ENCODE data around the gene COL26A1.
A peak's percentile ranks its signal among the peaks of the same experiment; 100 is the strongest.
"Not testable (repeated sequence)": the region's sequence is repeated elsewhere in the genome, so short reads cannot be mapped to it uniquely, and the experiment has no call there.

COL26A1 gene

DNA sequence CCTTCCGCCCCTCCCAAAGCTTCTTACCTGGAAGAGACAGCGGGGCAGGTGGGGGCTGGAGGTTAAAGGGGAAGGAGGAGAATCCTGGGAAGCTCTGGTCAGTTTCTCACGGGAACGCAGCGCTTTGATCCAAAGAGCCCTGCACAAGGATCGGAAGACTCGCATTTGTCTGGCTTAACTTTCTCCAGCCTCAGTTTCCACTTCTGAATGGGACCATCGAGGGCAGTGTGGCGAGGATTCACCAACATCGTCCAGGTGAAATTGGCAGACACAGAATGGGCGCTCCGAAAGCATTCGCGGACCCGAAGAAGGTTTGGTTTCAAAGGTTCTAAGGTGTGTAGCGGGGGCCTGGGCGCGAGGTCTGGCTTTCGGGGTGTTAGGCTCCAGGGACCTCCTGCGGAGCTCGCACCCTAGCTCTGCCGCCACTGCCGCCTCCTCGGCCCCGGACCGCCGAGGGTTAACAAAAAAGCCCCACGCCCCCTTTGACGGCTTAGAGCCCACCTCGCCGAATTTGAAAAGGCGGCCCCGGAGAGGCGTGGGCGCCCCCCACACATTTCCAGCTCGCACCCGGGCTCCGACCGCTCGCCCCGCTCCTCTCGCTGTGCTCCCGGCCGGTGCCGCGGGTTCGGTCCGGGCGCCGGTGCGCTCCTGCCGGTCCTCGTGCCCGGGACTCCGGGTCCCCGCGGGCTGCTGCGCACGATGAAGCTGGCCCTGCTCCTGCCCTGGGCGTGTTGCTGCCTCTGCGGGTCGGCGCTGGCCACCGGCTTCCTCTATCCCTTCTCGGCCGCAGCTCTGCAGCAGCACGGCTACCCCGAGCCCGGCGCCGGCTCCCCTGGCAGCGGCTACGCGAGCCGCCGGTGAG is at the start of gene COL26A1:
COL26A1 (plus strand) TSS at position 542 of the 862 bp plus-strand sequence; CDS start at position 700, 158 bp downstream.
- H3K4me1 Mint-ChIP-seq (ENCODE audit: low read depth), result peaks cover 2% of the 10 kb centered on the region
- H3K36me3 Mint-ChIP-seq (ENCODE audit: low read depth), result no peaks in the 10 kb centered on the region
- H3K27ac Mint-ChIP-seq, result no peak within 1 kb of the TSS
- H3K4me3 Mint-ChIP-seq, result no peak within 1 kb of the TSS
- peaks cover 34% of the 10 kb centered on the region for H3K27me3 Mint-ChIP-seq (ENCODE audit: low read depth)
- no peaks in the 10 kb centered on the region for H3K9me3 Mint-ChIP-seq

DNA sequence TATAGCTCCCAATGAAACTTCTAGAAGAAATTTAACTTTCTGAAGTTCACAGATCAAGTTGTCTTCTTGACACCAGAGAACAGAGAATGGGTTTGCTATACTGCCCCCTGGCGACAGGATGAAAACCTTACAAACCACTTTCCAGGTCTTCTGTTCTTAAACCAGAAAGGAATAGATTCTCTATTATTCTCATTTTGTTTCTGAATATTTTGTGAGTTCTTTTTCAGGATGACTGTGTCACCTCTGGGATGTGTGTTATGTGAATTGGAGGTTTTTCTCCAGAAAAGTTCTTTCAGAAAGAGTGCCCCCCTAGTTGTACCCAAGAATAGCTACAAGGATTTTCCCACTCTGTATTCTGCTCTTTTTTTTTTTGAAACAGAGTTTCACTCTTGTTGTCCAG is 47.3 kb upstream of the COL26A1 start:
- H3K27ac Mint-ChIP-seq, result no peak overlapping the region

DNA sequence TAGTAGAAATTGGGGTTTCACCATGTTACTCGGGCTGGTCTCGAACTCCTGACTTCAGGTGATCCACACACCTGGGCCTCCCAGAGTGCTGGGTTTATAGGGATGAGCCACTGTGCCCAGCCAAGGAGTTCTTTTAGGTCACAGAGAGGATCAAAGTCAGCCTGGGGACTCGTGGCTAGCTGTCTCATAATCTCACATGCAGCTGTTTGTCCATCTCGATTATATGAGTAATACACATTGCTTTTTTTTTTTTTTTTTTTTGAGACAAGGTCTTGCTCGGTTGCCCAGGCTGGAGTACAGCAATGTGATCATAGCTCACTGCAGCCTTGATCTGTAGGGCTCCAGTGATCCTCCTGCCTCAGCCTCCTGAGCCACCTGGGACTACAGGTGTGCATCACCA is 43.3 kb upstream of the COL26A1 start:
- H3K36me3 Mint-ChIP-seq (ENCODE audit: low read depth), result peaks cover 5% of the 10 kb centered on the region
- no peaks in the 10 kb centered on the region for H3K9me3 Mint-ChIP-seq
- peaks cover 13% of the 10 kb centered on the region for H3K4me1 Mint-ChIP-seq (ENCODE audit: low read depth)
- no peak overlapping the region for H3K4me3 Mint-ChIP-seq
- no peak overlapping the region for H3K27ac Mint-ChIP-seq
- no peaks in the 10 kb centered on the region for H3K27me3 Mint-ChIP-seq (ENCODE audit: low read depth)

More for the DNA sequence above, 47.3 kb upstream of the COL26A1 start:
- Mint-ChIP-seq H3K4me3 (no peak overlapping the region), H3K27me3 (ENCODE audit: low read depth) (no peaks in the 10 kb centered on the region), H3K4me1 (ENCODE audit: low read depth) (peaks cover 2% of the 10 kb centered on the region), H3K9me3 (peaks cover 7% of the 10 kb centered on the region), H3K36me3 (ENCODE audit: low read depth) (peaks cover 12% of the 10 kb centered on the region)

GRCh38 chr7:101321491-101322401 is 40.9 kb upstream of the COL26A1 start, which contains the start of gene IFT22:
Gene IFT22, minus strand, starts transcription at chr7:101321812. Its CDS starts 103 bp downstream, at chr7:101321709.
- Mint-ChIP-seq H3K27ac (peak within 1 kb of the TSS; percentile 82), H3K9me3 (no peaks in the 10 kb centered on the region), H3K36me3 (ENCODE audit: low read depth) (no peaks in the 10 kb centered on the region), H3K4me3 (peak within 1 kb of the TSS; percentile 90), H3K4me1 (ENCODE audit: low read depth) (peaks cover 10% of the 10 kb centered on the region), H3K27me3 (ENCODE audit: low read depth) (peaks cover 4% of the 10 kb centered on the region)

- H3K27me3 Mint-ChIP-seq (ENCODE audit: low read depth), result peaks cover 4% of the 10 kb centered on the region
- no peak overlapping the region for H3K27ac Mint-ChIP-seq
- H3K36me3 Mint-ChIP-seq (ENCODE audit: low read depth), result no peaks in the 10 kb centered on the region
- no peaks in the 10 kb centered on the region for H3K9me3 Mint-ChIP-seq
- no peak overlapping the region for H3K4me3 Mint-ChIP-seq
- no peaks in the 10 kb centered on the region for H3K4me1 Mint-ChIP-seq (ENCODE audit: low read depth)
Observed at GRCh38 chr7:101328159-101328558, 34.5 kb upstream of the COL26A1 start.

GRCh38 chr7:101330011-101330484 is 32.6 kb upstream of the COL26A1 start:
- H3K36me3 Mint-ChIP-seq (ENCODE audit: low read depth), result no peaks in the 10 kb centered on the region
- H3K27me3 Mint-ChIP-seq (ENCODE audit: low read depth), result no peaks in the 10 kb centered on the region
- no peaks in the 10 kb centered on the region for H3K4me1 Mint-ChIP-seq (ENCODE audit: low read depth)
- H3K9me3 Mint-ChIP-seq, result no peaks in the 10 kb centered on the region
- H3K4me3 Mint-ChIP-seq, result no peak overlapping the region
- H3K27ac Mint-ChIP-seq, result no peak overlapping the region

- Mint-ChIP-seq H3K4me1 (ENCODE audit: low read depth) (no peaks in the 10 kb centered on the region), H3K4me3 (no peak overlapping the region)
Observed at GRCh38 chr7:101332026-101332425, 30.6 kb upstream of the COL26A1 start.

GRCh38 chr7:101333912-101334311 is 28.8 kb upstream of the COL26A1 start:
- Mint-ChIP-seq H3K4me1 (ENCODE audit: low read depth) (no peaks in the 10 kb centered on the region), H3K36me3 (ENCODE audit: low read depth) (no peaks in the 10 kb centered on the region), H3K27me3 (ENCODE audit: low read depth) (peaks cover 6% of the 10 kb centered on the region), H3K4me3 (no peak overlapping the region), H3K9me3 (no peaks in the 10 kb centered on the region), H3K27ac (no peak overlapping the region)

More at GRCh38 chr7:101332026-101332425, 30.6 kb upstream of the COL26A1 start:
- peaks cover 6% of the 10 kb centered on the region for H3K27me3 Mint-ChIP-seq (ENCODE audit: low read depth)
- no peaks in the 10 kb centered on the region for H3K36me3 Mint-ChIP-seq (ENCODE audit: low read depth)
- no peaks in the 10 kb centered on the region for H3K9me3 Mint-ChIP-seq
- no peak overlapping the region for H3K27ac Mint-ChIP-seq

DNA sequence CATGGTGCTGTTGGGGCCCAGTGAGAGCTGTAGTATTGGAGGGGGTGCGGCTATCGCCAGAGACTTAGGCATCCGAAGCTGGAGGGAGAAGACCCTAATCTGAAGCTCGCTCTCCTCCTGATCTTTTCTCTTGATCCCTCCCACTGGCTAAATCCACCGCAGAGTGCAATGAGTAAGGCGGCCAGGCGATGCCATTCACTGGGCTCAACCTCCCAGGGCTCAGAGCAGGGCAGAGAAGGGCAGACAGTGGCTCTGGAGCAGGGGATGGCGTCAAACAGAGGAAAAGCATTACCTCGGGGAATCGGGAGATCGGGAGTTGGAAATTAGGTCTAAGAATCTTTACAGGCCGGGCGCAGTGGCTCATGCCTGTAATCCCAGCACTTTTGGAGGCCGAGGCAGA is 22.3 kb upstream of the COL26A1 start:
- H3K4me3 Mint-ChIP-seq, result no peak overlapping the region
- no peaks in the 10 kb centered on the region for H3K36me3 Mint-ChIP-seq (ENCODE audit: low read depth)
- peaks cover 9% of the 10 kb centered on the region for H3K27me3 Mint-ChIP-seq (ENCODE audit: low read depth)
- H3K4me1 Mint-ChIP-seq (ENCODE audit: low read depth), result no peaks in the 10 kb centered on the region
- no peak overlapping the region for H3K27ac Mint-ChIP-seq
- no peaks in the 10 kb centered on the region for H3K9me3 Mint-ChIP-seq

GRCh38 chr7:101342892-101343291 is 19.8 kb upstream of the COL26A1 start:
- Mint-ChIP-seq H3K27ac (no peak overlapping the region), H3K9me3 (no peaks in the 10 kb centered on the region), H3K27me3 (ENCODE audit: low read depth) (peaks cover 3% of the 10 kb centered on the region)

DNA sequence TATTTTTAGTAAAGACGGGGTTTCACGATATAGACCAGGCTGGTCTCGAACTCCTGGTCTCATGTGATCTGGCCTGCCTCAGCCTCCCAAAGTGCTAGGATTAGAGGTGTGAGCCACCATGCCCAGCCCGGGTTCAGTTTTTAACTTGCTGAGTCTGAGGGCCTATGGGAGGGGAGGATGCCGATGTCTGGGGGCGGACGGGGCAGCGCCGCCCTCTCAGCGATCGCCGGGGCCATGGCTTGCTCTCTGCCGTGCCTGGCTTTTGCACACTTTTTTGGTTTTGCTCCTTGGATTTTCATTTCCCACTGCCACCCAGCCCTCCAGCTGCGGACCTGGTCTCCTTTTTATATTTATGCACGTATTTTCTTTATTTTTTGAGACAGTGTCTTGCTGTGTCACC is 15.2 kb upstream of the COL26A1 start:
- Mint-ChIP-seq H3K4me1 (ENCODE audit: low read depth) (peaks cover 4% of the 10 kb centered on the region), H3K36me3 (ENCODE audit: low read depth) (no peaks in the 10 kb centered on the region), H3K9me3 (no peaks in the 10 kb centered on the region), H3K4me3 (no peak overlapping the region), H3K27me3 (ENCODE audit: low read depth) (no peaks in the 10 kb centered on the region), H3K27ac (no peak overlapping the region)

More at GRCh38 chr7:101342892-101343291, 19.8 kb upstream of the COL26A1 start:
- Mint-ChIP-seq H3K4me1 (ENCODE audit: low read depth) (no peaks in the 10 kb centered on the region), H3K4me3 (no peak overlapping the region), H3K36me3 (ENCODE audit: low read depth) (no peaks in the 10 kb centered on the region)

GRCh38 chr7:101348456-101349067 is 14.1 kb upstream of the COL26A1 start:
- not testable (repeated sequence) for H3K27me3 Mint-ChIP-seq (ENCODE audit: low read depth); H3K4me1 Mint-ChIP-seq (ENCODE audit: low read depth); H3K9me3 Mint-ChIP-seq; H3K36me3 Mint-ChIP-seq (ENCODE audit: low read depth); H3K27ac Mint-ChIP-seq; H3K4me3 Mint-ChIP-seq

- H3K27me3 Mint-ChIP-seq (ENCODE audit: low read depth); H3K4me3 Mint-ChIP-seq; H3K27ac Mint-ChIP-seq; H3K9me3 Mint-ChIP-seq; H3K36me3 Mint-ChIP-seq (ENCODE audit: low read depth); H3K4me1 Mint-ChIP-seq (ENCODE audit: low read depth): not testable (repeated sequence)
Observed at GRCh38 chr7:101349300-101349699, 13.4 kb upstream of the COL26A1 start.

DNA sequence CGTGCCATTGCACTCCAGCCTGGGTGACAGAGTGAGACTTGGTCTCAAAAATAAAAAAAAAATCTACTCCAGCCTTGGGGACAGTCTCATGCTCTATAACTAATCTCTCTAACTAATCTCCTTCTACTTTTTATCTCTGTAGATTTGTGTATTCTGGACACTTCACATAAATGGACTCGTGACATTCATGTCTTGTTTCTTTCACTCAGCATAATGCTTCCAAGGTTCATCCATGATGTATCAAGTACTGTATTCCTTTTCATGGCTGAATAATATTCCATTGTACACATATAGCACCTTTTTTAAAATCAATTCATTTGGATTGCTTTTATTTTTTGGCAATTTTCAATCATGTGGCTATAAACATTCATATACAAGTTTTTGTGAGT is 9.8 kb upstream of the COL26A1 start:
- H3K4me1 Mint-ChIP-seq (ENCODE audit: low read depth), result peaks cover 4% of the 10 kb centered on the region
- H3K27ac Mint-ChIP-seq, result no peak overlapping the region
- H3K27me3 Mint-ChIP-seq (ENCODE audit: low read depth), result peaks cover 6% of the 10 kb centered on the region
- H3K36me3 Mint-ChIP-seq (ENCODE audit: low read depth), result no peaks in the 10 kb centered on the region
- no peak overlapping the region for H3K4me3 Mint-ChIP-seq
- H3K9me3 Mint-ChIP-seq, result no peaks in the 10 kb centered on the region
